Tibial artery (tissue), 4 donors: ENCODE measurements around the gene SPRED1.
"Not testable (repeated sequence)": the region's sequence is repeated elsewhere in the genome, so short reads cannot be mapped to it uniquely, and the experiment has no call there.

ENCODE experiments used
- DNase-seq, 2 donors: peaks; one replicate each; pipeline ENCODE4 v3.0.0-alpha.2; 2019
- H3K27ac ChIP-seq, 2 donors: fragments of 200-600 bp; sonication (generic) in 1 of 2; 1 replicate in 1 of 2; 2 replicates in 1 of 2; pipeline ENCODE4 v1.5.1; 2018 to 2019; ENCODE audit warnings: mild to moderate bottlenecking in 1 of 2
- H3K27me3 ChIP-seq, 2 donors: fragments of 200-600 bp; sonication (generic) in 1 of 2; one replicate each; pipeline versions ENCODE4 v1.5.1 to v1.6.0; 2016 to 2019
- H3K36me3 ChIP-seq, 3 donors: fragments of 200-600 bp; sonication (generic) in 2 of 3; one replicate each; pipeline ENCODE4 v1.5.1; 2016 to 2019; ENCODE audit warnings: mild to moderate bottlenecking in 2 of 3
- H3K4me1 ChIP-seq, 4 donors: fragments of 200-600 bp; sonication (generic) in 2 of 4; 1 replicate in 3 of 4; 2 replicates in 1 of 4; pipeline ENCODE4 v1.5.1; 2016 to 2019
- H3K4me3 ChIP-seq, 2 donors: fragments of 200-600 bp; sonication (generic) in 1 of 2; 1 replicate in 1 of 2; 2 replicates in 1 of 2; pipeline ENCODE4 v1.5.1; 2018 to 2019; ENCODE audit warnings: mild to moderate bottlenecking in 2 of 2
- H3K9me3 ChIP-seq, 3 donors: fragments of 200-600 bp; sonication (generic) in 1 of 3; one replicate each; pipeline ENCODE4 v1.5.1; 2016 to 2019
- intact Hi-C: fragments of 100-400 bp; cut with DNase I; formaldehyde crosslinking; loops from one replicate; pipeline ENCODE4 v1.15.0; 2023; ENCODE audit warnings: low total_unique reads
- TF ChIP-seq, protein P1 (sequence below), 2 experiments: fragments of 200-600 bp in 1 of 2; fragments of 450-650 bp in 1 of 2; IDR thresholded peaks; one replicate each; pipeline ENCODE4 v1.5.1; 2017 to 2019; ENCODE audit warnings: antibody characterized with exemption in 2 of 2, mild to moderate bottlenecking in 1 of 2, moderate library complexity in 1 of 2

Gene SPRED1

DNA sequence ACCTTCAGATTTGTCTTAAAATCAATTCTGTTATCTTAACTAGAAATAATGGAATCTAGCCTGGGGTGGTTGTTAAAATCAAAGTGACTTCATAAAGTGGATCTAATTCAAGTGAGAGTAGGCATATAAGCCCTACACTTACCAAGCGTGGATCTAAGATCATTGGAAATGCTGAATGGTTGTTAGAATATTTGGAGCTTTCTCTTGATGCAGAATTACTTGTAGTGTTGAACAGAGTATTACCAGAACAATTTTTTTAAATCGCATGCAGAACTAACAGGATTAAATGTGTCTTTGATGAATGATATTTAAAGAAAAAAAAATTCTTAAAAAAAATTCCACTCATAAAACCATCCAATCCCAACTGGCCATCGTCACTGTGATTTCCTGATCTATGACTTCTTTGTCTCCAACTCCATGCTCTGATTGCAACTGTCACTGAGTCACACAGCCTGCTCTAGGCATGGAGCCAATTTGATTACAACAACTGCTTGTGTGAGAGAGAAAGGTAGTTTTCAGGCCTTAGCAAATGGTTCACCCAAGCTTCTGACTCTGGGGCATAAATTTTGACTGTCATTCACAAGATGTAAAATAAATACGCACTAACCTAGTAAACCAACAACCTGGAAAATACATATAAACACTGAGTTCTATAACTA, 25.9 kb upstream of the SPRED1 start:
- H3K27ac ChIP-seq, result no peak overlapping the region
- H3K36me3 ChIP-seq, result no peaks in the 10 kb centered on the region
- TF ChIP-seq, protein P1, sequence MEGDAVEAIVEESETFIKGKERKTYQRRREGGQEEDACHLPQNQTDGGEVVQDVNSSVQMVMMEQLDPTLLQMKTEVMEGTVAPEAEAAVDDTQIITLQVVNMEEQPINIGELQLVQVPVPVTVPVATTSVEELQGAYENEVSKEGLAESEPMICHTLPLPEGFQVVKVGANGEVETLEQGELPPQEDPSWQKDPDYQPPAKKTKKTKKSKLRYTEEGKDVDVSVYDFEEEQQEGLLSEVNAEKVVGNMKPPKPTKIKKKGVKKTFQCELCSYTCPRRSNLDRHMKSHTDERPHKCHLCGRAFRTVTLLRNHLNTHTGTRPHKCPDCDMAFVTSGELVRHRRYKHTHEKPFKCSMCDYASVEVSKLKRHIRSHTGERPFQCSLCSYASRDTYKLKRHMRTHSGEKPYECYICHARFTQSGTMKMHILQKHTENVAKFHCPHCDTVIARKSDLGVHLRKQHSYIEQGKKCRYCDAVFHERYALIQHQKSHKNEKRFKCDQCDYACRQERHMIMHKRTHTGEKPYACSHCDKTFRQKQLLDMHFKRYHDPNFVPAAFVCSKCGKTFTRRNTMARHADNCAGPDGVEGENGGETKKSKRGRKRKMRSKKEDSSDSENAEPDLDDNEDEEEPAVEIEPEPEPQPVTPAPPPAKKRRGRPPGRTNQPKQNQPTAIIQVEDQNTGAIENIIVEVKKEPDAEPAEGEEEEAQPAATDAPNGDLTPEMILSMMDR (IDR thresholded peaks at IDR 0.05), result no peak
- H3K27me3 ChIP-seq, result no peaks in the 10 kb centered on the region
- no peak for DNase-seq
- intact Hi-C loops, result no loop called here
- H3K9me3 ChIP-seq, result no peaks in the 10 kb centered on the region
- no peak overlapping the region for H3K4me3 ChIP-seq
- no peaks in the 10 kb centered on the region for H3K4me1 ChIP-seq

DNA sequence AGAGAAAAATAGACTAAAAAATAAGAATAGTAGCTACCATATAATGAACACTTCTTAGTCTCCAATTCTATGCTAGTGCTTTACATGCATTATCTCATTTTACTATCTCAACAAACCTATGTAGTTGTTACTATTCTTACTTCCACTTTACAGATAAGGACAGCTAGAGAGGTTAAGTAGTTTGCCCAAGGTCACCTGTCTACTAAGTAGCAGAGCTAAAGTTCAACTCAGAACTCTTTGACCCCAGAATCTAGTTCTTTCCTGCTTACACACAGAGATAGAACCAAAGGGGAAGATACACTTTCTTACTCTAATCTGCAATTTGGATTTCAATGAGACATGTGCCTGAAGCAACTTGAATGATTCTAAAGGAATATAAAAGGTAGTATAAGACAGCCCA, 24.7 kb upstream of the SPRED1 start:
- Histone ChIP-seq H3K27ac (no peak overlapping the region), H3K4me1 (no peaks in the 10 kb centered on the region), H3K9me3 (no peaks in the 10 kb centered on the region), H3K27me3 (no peaks in the 10 kb centered on the region), H3K36me3 (no peaks in the 10 kb centered on the region), H3K4me3 (no peak overlapping the region)
- intact Hi-C loops, result no loop called here
- DNase-seq, result no peak
- TF ChIP-seq, protein P1 (IDR thresholded peaks at IDR 0.05), result no peak

DNA sequence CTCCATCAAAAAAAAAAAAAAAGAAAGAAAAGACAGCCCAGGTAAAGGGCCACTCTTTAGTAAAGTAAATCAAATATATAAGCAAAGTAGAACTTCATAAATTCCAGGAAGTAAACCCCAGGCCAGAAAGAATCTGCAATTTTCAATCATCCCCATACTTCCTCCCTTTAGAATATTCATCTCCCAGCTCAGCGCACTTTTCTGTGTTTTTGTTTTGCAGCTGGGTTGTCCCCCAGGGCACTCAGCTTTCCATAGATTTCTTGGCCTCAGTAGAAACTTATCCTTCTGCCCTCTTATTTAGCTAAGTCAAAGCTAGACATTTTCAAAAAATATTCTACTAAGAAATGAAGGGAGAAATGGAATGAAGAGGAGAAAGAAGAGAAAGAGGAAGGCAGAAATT, 24.0 kb upstream of the SPRED1 start:
- Histone ChIP-seq H3K27ac (no peak overlapping the region), H3K27me3 (no peaks in the 10 kb centered on the region)

DNA sequence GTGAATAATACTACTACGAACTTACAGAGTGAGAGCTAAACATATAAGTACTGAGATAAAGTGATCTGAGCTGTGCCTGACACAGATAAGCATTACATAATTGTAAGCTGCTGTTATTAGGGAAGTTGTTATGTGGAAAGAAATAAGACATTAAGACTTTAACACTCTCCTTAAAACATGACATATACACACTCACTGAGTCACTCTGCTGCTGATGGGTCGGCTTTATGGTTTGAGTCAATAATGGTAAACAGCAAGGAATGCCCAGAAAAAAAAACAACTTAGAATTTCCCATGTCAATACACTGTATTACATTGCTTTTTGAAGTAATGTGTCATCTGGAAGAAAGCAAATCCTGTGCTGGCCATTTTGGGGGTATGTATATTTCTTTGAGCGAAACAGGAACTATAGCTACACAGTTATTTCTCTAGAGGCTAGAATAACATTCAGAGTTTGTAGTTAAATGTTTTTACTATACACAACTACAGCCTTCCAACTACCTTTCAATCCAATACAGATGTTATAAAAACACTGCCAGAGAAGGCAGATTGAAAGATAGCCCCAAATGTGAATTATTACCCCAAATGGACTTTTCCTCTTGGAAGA, 22.8 kb upstream of the SPRED1 start:
- no peak overlapping the region for H3K27ac ChIP-seq
- intact Hi-C loops, result no loop called here

More for the DNA sequence above, 24.0 kb upstream of the SPRED1 start:
- Histone ChIP-seq H3K36me3 (no peaks in the 10 kb centered on the region), H3K9me3 (no peaks in the 10 kb centered on the region), H3K4me1 (no peaks in the 10 kb centered on the region), H3K4me3 (no peak overlapping the region)
- TF ChIP-seq, protein P1 (IDR thresholded peaks at IDR 0.05), result no peak
- intact Hi-C loops, result no loop called here
- DNase-seq, result no peak

DNA sequence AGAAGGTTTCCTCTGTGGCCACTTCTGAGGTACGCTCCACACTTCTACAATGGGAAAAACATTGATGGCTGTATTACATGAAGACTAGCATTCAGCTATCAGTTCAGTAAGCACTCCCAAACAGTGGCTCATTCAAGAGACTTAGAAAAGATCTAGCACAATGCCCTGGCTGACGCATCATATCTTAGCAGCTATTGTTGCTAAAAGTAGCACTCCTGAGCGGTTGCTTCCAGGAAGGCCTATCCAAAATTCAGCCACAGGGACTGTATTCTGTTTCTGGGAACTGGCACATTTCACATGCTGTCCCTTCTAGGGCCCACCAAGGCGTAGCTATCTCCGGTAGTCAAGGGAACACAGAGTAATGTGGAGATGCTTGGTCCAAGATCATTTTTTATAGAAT, 21.2 kb upstream of the SPRED1 start:
- no peak overlapping the region for H3K4me3 ChIP-seq
- no peak for DNase-seq
- H3K36me3 ChIP-seq, result no peaks in the 10 kb centered on the region
- TF ChIP-seq, protein P1 (IDR thresholded peaks at IDR 0.05), result no peak
- H3K4me1 ChIP-seq, result no peaks in the 10 kb centered on the region
- no peaks in the 10 kb centered on the region for H3K9me3 ChIP-seq
- no peaks in the 10 kb centered on the region for H3K27me3 ChIP-seq
- intact Hi-C loops, result no loop called here
- H3K27ac ChIP-seq, result no peak overlapping the region

More for the DNA sequence above, 22.8 kb upstream of the SPRED1 start:
- DNase-seq, result no peak
- H3K9me3 ChIP-seq, result no peaks in the 10 kb centered on the region
- H3K36me3 ChIP-seq, result no peaks in the 10 kb centered on the region
- no peak overlapping the region for H3K4me3 ChIP-seq
- TF ChIP-seq, protein P1 (IDR thresholded peaks at IDR 0.05), result no peak
- H3K27me3 ChIP-seq, result no peaks in the 10 kb centered on the region
- no peaks in the 10 kb centered on the region for H3K4me1 ChIP-seq

DNA sequence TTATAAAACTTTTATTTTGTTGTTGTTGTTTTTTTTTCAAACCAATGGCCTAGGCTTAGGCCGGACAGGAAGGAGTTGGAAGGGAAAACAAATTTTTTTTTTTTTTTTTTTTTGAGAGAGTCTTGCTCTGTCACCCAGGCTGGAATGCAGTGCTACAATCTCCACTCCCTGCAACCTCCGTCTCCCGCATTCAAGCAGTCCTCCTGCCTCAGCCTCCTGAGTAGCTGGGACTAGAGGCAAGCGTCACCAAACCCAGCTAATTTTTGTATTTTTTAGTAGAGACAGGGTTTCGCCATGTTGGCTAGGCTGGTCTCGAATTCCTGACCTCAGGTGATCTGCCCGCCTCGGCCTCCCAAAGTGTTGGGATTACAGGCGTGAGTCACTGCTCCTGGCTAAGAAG, 15.6 kb upstream of the SPRED1 start:
- H3K27ac ChIP-seq, intact Hi-C loops, H3K9me3 ChIP-seq, H3K36me3 ChIP-seq, DNase-seq, H3K4me1 ChIP-seq, H3K27me3 ChIP-seq, H3K4me3 ChIP-seq: not testable (repeated sequence)
